AG09309 (cell line): ENCODE results near the gene ARHGAP30.
A peak's percentile ranks its signal among the peaks of the same experiment; 100 is the strongest.

ENCODE experiments used
- DNase-seq: peaks from one replicate; pipeline ENCODE4 v3.0.0-alpha.2; 2010; ENCODE audit warnings: low read depth
- H3K4me3 ChIP-seq: 2 replicates; pipeline ENCODE4 v1.5.1; 2011; ENCODE audit warnings: mild to moderate bottlenecking, low read depth, low read length, moderate library complexity; ENCODE audit not compliant: control insufficient read depth
- TF ChIP-seq, protein P1 (sequence below): IDR thresholded peaks from 2 replicates; pipeline ENCODE4 v1.5.1; 2011; ENCODE audit warnings: mild to moderate bottlenecking, low read depth, low read length, inconsistent platforms; ENCODE audit not compliant: insufficient read depth, control insufficient read depth; ENCODE audit errors: missing control alignments

ARHGAP30 gene

DNA sequence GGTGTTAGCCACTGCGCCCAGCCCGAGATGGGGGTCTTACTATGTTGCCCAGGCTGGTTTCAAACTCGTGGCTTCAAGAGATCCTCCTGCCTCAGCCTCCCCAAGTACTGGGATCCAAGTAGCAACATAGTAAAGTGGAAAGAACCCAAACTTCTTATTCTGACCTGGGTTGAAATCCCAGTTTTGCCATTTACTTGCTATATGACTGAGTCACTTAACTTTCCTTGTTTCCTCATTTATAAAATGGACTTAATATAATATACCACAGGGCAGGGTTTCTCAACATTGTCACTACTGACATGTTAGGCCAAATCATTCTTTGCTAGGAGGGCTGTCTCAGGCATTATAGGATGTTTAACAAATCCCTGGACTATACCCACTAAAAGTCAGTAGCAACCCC is 41.4 kb upstream of the ARHGAP30 start:
- no peak for DNase-seq
- TF ChIP-seq, protein P1, sequence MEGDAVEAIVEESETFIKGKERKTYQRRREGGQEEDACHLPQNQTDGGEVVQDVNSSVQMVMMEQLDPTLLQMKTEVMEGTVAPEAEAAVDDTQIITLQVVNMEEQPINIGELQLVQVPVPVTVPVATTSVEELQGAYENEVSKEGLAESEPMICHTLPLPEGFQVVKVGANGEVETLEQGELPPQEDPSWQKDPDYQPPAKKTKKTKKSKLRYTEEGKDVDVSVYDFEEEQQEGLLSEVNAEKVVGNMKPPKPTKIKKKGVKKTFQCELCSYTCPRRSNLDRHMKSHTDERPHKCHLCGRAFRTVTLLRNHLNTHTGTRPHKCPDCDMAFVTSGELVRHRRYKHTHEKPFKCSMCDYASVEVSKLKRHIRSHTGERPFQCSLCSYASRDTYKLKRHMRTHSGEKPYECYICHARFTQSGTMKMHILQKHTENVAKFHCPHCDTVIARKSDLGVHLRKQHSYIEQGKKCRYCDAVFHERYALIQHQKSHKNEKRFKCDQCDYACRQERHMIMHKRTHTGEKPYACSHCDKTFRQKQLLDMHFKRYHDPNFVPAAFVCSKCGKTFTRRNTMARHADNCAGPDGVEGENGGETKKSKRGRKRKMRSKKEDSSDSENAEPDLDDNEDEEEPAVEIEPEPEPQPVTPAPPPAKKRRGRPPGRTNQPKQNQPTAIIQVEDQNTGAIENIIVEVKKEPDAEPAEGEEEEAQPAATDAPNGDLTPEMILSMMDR: no peak
- no peak overlapping the region for H3K4me3 ChIP-seq

DNA sequence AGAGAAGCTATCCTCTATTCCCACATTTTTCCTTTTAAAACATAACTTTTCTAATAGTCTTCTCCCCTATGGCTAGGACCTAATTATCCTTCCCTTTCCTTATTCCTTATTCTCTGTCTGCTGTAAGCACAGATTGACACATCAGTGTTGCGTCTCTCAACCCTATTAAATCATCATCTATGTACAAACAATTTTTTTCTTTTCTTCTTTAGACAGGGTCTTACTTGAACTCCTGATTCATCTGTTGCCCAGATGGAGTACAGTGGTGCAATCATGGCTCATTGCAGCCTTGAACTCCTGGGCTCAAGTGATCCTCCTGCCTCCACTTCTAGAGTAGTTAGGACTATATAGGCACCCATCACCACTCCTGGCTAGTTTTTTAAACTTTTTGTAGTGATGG is 36.7 kb upstream of the ARHGAP30 start:
- TF ChIP-seq, protein P1: no peak
- no peak for DNase-seq
- H3K4me3 ChIP-seq: no peak overlapping the region

DNA sequence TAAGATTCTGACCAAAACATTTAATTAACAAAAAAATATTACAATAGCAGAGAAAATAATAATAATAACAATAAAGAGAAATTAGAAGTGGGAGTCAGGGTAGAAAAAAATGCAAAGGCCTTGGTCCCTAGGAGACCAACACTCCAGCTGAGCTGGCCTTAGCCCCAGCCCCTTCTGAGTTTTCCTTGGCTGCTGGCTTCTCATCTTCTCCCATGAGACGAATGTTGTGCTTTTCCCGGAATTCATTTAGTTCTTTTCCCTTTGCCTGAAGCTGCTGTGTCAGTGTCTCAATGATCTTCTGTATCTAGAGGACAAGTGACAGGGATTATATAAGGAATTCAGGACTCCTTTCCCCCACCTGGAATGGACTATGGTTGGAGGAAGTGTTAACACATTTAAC is 30.9 kb upstream of the ARHGAP30 start:
- DNase-seq: no peak
- TF ChIP-seq, protein P1: no peak
- H3K4me3 ChIP-seq: no peak overlapping the region

DNA sequence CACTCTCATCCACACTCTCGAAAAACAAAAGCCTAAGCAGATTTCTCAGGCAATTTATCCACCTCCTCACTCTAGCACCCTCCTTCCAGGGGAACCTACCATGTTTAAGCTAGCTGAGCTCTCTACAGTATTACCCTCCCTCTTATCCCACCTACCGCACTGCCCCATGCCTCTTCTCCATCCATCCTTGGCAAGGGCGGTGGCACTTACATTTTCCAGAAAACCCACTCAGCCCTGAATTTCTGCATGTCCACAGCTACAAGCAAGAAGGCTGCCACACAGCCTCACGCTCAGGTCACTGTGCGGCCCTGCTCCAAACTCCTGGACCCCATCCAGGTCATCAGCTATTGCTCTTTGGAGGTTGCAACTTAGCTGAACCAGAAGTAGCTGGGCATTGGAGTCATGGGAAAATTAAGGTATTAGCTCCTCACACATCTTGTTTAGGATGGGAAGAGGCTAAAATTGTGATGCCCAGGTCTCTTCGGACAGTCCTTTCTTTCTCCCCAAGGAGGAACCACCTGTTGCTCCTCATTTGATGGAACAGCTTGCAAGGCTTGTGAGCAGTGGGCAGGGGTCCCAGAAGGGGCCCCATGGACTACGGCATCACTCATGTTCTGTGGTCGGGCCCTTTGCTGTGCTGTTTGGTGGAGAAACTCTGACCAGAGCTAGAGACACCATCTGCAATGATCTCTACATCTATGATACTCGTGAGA is 29.6 kb upstream of the ARHGAP30 start:
- TF ChIP-seq, protein P1: no peak
- DNase-seq: no peak
- peak overlapping the region; percentile 59 for H3K4me3 ChIP-seq

DNA sequence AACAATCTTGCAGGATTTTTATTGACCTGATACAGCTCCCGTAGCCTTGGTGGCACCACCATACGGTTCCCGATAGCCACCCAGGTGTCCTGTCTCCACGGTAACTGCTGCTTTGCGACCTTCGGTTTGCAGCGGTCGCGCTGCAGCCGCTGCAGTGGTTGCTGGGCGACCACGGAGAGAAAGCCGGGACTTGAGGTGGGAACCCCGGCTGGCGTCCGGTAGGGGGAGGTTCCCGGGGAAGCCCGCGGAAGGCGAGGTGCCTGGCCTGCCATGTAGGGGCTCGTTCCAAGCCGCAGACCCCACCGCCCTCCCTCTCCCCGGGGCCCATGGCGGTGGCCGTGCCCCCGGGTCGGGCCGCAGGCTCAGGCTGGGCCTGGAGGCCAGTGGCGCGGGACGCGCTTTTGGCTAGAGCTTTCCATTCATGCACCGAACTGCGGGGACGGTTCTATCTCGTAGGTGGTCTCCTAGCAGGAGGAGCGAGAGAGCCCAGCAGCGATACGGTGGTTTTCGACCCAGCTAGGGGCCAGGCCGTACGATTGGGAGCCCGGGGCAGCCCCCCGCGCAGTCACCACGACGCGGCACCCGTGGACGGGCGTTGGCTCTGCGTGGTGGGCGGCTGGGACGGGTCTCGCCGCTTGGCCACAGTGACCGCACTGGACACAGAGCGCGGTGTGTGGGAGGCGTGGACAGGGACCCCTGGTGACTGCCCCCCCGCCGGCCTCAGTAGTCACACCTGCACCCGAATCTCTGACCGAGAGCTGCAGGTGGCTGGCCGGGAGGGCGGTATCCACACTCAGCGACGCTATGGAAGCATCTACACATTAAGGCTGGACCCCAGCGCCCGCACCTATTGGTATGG is 28.7 kb upstream of the ARHGAP30 start, which contains the start of gene KLHDC9:
KLHDC9 (plus strand) TSS at position 152 of the 859 bp plus-strand sequence; CDS start at position 327, 175 bp downstream.
- H3K4me3 ChIP-seq: peak within 1 kb of the TSS; percentile 59
- TF ChIP-seq, protein P1: peak; percentile 24
- no peak for DNase-seq

DNA sequence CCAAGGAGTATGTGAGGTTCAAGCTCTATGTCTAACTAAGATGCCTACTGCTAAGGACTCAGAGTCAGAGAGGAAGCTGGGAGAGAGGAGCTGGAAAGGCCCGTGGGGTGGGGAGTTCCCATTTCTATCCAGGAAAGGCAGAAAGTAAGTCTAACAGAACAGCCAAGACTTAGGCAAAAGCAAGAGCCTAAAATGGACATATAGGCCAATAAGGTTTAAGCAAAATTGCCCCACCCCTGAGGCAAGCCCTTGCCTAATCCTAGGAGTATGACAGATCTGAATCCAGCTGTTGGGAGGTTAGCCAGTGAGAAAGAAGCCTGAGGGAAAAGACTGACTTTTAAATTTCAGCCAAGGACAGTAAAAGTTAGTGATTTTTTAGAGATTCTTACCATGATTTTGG is 26.8 kb upstream of the ARHGAP30 start:
- no peak overlapping the region for H3K4me3 ChIP-seq
- peak; percentile 62 for DNase-seq
- TF ChIP-seq, protein P1: no peak
